Vagina (tissue), 2 donors: ENCODE measurements around the gene ESRRG. TPM values are rescaled to one million over a fixed set of nuclear protein-coding genes. Genes with fewer than 3 reads are reported as not detected.

Experiments
- DNase-seq, 2 donors: peaks; one replicate each; pipeline ENCODE4 v3.0.0-alpha.2; 2017; ENCODE audit errors: extremely low spot score in 2 of 2
- H3K27ac ChIP-seq: fragments of 200-600 bp; sonication (generic); one replicate; pipeline ENCODE4 v1.5.1; 2019
- H3K27me3 ChIP-seq: fragments of 200-600 bp; sonication (generic); one replicate; pipeline ENCODE4 v1.5.1; 2019
- H3K36me3 ChIP-seq, 2 donors: fragments of 200-600 bp; sonication (generic); one replicate each; pipeline ENCODE4 v1.5.1; 2017 to 2019
- H3K4me1 ChIP-seq: fragments of 200-600 bp; sonication (generic); one replicate; pipeline ENCODE4 v1.5.1; 2019
- H3K4me3 ChIP-seq, 2 donors: fragments of 200-600 bp; sonication (generic); 1 replicate in 1 of 2; 2 replicates in 1 of 2; pipeline ENCODE4 v1.5.1; 2016 to 2019
- H3K9me3 ChIP-seq: fragments of 200-600 bp; sonication (generic); one replicate; pipeline ENCODE4 v1.5.1; 2019
- CTCF ChIP-seq, 3 experiments: fragments of 450-650 bp in 2 of 3; fragments of 200-600 bp in 1 of 3; sonication (generic) in 1 of 3; IDR thresholded peaks; one replicate each; pipeline ENCODE4 v1.5.1; 2017 to 2019; ENCODE audit warnings: antibody characterized with exemption in 3 of 3, mild to moderate bottlenecking in 2 of 3, moderate library complexity in 2 of 3
- POLR2A ChIP-seq, 2 donors: fragments of 450-650 bp; IDR thresholded peaks; one replicate each; pipeline ENCODE4 v1.6.1; 2017; ENCODE audit warnings: antibody characterized with exemption in 2 of 2, mild to moderate bottlenecking in 2 of 2, moderate library complexity in 2 of 2
- POLR2AphosphoS5 ChIP-seq, 2 donors: sonication (generic); formaldehyde crosslinking; IDR thresholded peaks; one replicate each; pipeline ENCODE4 v1.9.0; 2017; ENCODE audit warnings: antibody characterized with exemption in 2 of 2, mild to moderate bottlenecking in 2 of 2, low read depth in 1 of 2; ENCODE audit not compliant: insufficient read depth in 1 of 2
- intact Hi-C: fragments of 100-400 bp; cut with DNase I; formaldehyde crosslinking; loops from one replicate; pipeline ENCODE4 v1.15.1; 2023
- total RNA-seq: library from RNA; depleted of rRNA; stranded (reverse); fragments of >200 nt; gene quantifications from one replicate; pipeline ENCODE4 v1.2.3, GENCODE V29; 2016

ESRRG gene
- total RNA-seq, result 0.98 TPM

DNA sequence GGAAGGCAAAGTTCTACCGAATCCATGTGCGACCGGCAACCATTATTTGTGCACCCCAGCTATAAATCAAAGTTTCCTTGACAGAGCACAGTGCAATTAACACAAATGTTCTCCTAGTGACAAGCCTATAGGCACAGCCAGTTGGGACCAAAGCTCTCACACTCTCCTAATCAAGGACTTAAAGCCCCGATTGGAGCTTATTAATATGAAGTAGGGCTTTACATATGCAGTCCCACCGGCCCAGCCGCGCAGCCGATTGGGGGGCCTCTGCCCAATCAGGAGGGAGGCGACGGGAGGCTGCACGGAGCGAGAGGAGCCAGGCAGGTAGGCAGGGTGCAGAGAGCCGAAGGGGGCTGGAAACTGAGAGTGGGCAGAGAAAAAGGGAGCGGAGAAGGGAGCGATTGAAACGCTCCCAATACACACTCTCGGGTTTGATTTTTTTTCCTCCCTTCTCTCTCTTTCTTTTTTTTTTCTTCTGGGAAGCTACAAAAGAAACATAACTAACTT, at the start of gene ESRRG:
ESRRG (minus strand) TSS at position 156 of the 507 bp plus-strand sequence; CDS start at position 26, 130 bp downstream.
- DNase-seq, result no peak
- intact Hi-C loops, result no loop called here
- no peak within 1 kb of the TSS for H3K27ac ChIP-seq

GRCh38 chr1:216771922-216772321, 48.7 kb upstream of the ESRRG start:
- TF ChIP-seq POLR2A (IDR thresholded peaks at IDR 0.05) (no peak), CTCF (IDR thresholded peaks at IDR 0.05) (no peak), POLR2AphosphoS5 (IDR thresholded peaks at IDR 0.05; ENCODE audit: insufficient read depth in 1 of 2, low read depth in 1 of 2) (no peak)
- Histone ChIP-seq H3K36me3 (no peaks in the 10 kb centered on the region), H3K27ac (no peak overlapping the region), H3K4me1 (no peaks in the 10 kb centered on the region), H3K27me3 (no peaks in the 10 kb centered on the region), H3K9me3 (no peaks in the 10 kb centered on the region), H3K4me3 (no peak overlapping the region)
- DNase-seq, result no peak
- intact Hi-C loops, result no loop called here

More for the DNA sequence above, at the start of gene ESRRG:
- no peaks in the 10 kb centered on the region for H3K36me3 ChIP-seq
- H3K27me3 ChIP-seq, result no peaks in the 10 kb centered on the region
- peak within 1 kb of the TSS; percentile 9 to 31 for H3K4me3 ChIP-seq
- H3K4me1 ChIP-seq, result peaks cover 9% of the 10 kb centered on the region
- no peak for TF ChIP-seq CTCF (IDR thresholded peaks at IDR 0.05)
- no peak for TF ChIP-seq POLR2AphosphoS5 (IDR thresholded peaks at IDR 0.05; ENCODE audit: insufficient read depth in 1 of 2, low read depth in 1 of 2)
- no peak for TF ChIP-seq POLR2A (IDR thresholded peaks at IDR 0.05)
- no peaks in the 10 kb centered on the region for H3K9me3 ChIP-seq

GRCh38 chr1:216766633-216767327, 43.6 kb upstream of the ESRRG start:
- Histone ChIP-seq H3K36me3 (no peaks in the 10 kb centered on the region), H3K4me1 (no peaks in the 10 kb centered on the region), H3K27me3 (no peaks in the 10 kb centered on the region), H3K27ac (no peak overlapping the region), H3K4me3 (no peak overlapping the region), H3K9me3 (no peaks in the 10 kb centered on the region)
- intact Hi-C loops, result no loop called here
- no peak for DNase-seq
- no peak for TF ChIP-seq POLR2AphosphoS5 (IDR thresholded peaks at IDR 0.05; ENCODE audit: insufficient read depth in 1 of 2, low read depth in 1 of 2)
- TF ChIP-seq POLR2A (IDR thresholded peaks at IDR 0.05), result no peak
- TF ChIP-seq CTCF (IDR thresholded peaks at IDR 0.05), result no peak

GRCh38 chr1:216765346-216766300, 42.4 kb upstream of the ESRRG start:
- intact Hi-C loops, result no loop called here
- Histone ChIP-seq H3K4me1 (no peaks in the 10 kb centered on the region), H3K4me3 (no peak overlapping the region)

More at GRCh38 chr1:216765346-216766300, 42.4 kb upstream of the ESRRG start:
- peak overlapping the region; percentile 24 for H3K27ac ChIP-seq
- no peak for DNase-seq
- H3K9me3 ChIP-seq, result no peaks in the 10 kb centered on the region
- no peaks in the 10 kb centered on the region for H3K27me3 ChIP-seq
- no peaks in the 10 kb centered on the region for H3K36me3 ChIP-seq
- TF ChIP-seq CTCF (IDR thresholded peaks at IDR 0.05) (no peak), POLR2AphosphoS5 (IDR thresholded peaks at IDR 0.05; ENCODE audit: insufficient read depth in 1 of 2, low read depth in 1 of 2) (peak in 1 of 2 donors; percentile 15), POLR2A (IDR thresholded peaks at IDR 0.05) (no peak)
